BLaER1 treated with 17β-estradiol and CSF1 and Interleukin-3, amounts not matched to agents 10 nM and 100 nM (cell line): ENCODE data around the gene PKMYT1.

ENCODE experiments used
- H3K27ac ChIP-seq, 11 experiments: shearing (Covaris generic); formaldehyde crosslinking; 2 replicates each; pipeline ENCODE4 v1.8.1; 2022
- H3K27me3 ChIP-seq, 11 experiments: shearing (Covaris generic); formaldehyde crosslinking; 2 replicates each; pipeline ENCODE4 v1.8.1; 2022
- H3K36me3 ChIP-seq, 11 experiments: shearing (Covaris generic); formaldehyde crosslinking; 2 replicates each; pipeline ENCODE4 v1.8.1; 2022
- H3K4me1 ChIP-seq, 10 experiments: shearing (Covaris generic); formaldehyde crosslinking; 2 replicates each; pipeline ENCODE4 v1.8.1; 2022
- H3K4me2 ChIP-seq, 11 experiments: shearing (Covaris generic); formaldehyde crosslinking; 2 replicates each; pipeline ENCODE4 v1.8.1; 2022
- H3K4me3 ChIP-seq, 10 experiments: shearing (Covaris generic); formaldehyde crosslinking; 2 replicates each; pipeline ENCODE4 v1.8.1; 2022
- H3K9ac ChIP-seq, 11 experiments: shearing (Covaris generic); formaldehyde crosslinking; 2 replicates each; pipeline ENCODE4 v1.8.1; 2022
- H3K9me3 ChIP-seq, 11 experiments: shearing (Covaris generic); formaldehyde crosslinking; replicated peaks in 1 of 11; 2 replicates each; pipeline ENCODE4 v1.8.1; 2022
- H4K20me1 ChIP-seq, 11 experiments: shearing (Covaris generic); formaldehyde crosslinking; 2 replicates each; pipeline ENCODE4 v1.8.1; 2022
- Cebpa-rat ChIP-seq, 11 experiments: shearing (Covaris generic); IDR thresholded peaks; 2 replicates each; pipeline ENCODE4 v1.8.1; 2022

PKMYT1 gene

DNA sequence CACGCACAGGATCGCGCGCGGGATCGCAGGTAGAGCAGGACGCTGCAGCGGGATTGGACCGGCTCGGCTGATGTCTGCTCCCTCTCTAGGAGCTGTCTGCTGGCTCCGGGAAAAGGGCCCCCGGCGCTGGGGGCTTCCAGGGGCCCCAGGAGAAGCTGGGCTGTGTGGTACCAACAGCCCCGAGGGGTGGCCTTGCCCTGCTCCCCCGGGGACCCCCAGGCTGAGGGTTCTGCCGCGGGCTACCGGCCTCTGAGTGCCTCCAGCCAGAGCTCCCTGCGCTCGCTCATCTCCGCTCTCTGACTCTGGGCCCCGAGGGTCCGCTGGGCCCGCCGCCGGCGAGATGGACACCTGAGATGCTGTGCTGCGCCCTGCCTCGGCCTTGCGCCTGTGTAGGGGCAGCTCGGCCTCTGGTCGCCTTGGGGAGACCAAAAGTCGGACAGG is 12.5 kb downstream of the PKMYT1 start:
- no peaks in the 10 kb centered on the region for H3K9me3 ChIP-seq
- peaks cover 26 to 81% (median 54%) of the 10 kb centered on the region in 11 experiments for H4K20me1 ChIP-seq
- H3K9ac ChIP-seq: peak overlapping the region in 9 of 11 experiments; percentile 27 to 92 (median 86); a peak in 13 of 22 replicates
- H3K27me3 ChIP-seq: peaks cover 0 to 22% (median 11%) of the 10 kb centered on the region in 11 experiments; a peak in 14 of 22 replicates
- H3K4me3 ChIP-seq: peak overlapping the region in 2 of 10 experiments; percentile 86 to 98; a peak in 3 of 20 replicates
- peaks cover 0 to 21% (median 4%) of the 10 kb centered on the region in 11 experiments; a peak in 10 of 22 replicates for H3K36me3 ChIP-seq
- H3K4me2 ChIP-seq: peak overlapping the region; percentile 92 to 99 (median 96)
- peak overlapping the region in 10 of 11 experiments; percentile 0 to 75 (median 54); a peak in 17 of 22 replicates for H3K27ac ChIP-seq
- no peak for TF ChIP-seq Cebpa-rat (IDR thresholded peaks at IDR 0.05)
- H3K4me1 ChIP-seq: peaks cover 71 to 82% (median 78%) of the 10 kb centered on the region in 10 experiments

DNA sequence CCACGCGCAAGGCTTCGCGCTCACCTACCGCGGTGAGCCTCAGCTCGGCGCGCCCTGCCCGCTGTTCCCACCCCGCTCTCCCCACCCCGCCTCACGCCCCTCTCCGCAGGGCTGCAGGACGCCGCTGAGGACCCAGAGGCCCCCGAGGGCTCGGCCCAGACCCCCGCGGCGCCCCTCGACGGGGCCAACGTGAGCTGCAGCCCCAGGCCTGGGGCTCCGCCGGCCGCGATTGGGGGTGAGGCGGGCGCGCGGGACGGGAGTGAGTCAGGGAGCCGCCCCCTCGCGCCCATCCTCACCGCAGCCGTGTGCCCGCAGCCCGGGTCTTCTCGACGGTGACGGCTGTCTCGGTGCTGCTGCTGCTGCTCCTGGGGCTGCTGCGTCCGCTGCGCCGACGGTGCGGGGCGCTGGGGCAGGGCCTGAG is 13.0 kb downstream of the PKMYT1 start:
- Histone ChIP-seq H3K4me3 (no peak overlapping the region), H3K9me3 (no peaks in the 10 kb centered on the region), H3K36me3 (peaks cover 0 to 16% (median under 1%) of the 10 kb centered on the region in 11 experiments; a peak in 10 of 22 replicates), H3K27ac (no peak overlapping the region), H3K4me1 (peaks cover 71 to 82% (median 78%) of the 10 kb centered on the region in 10 experiments), H3K4me2 (peak overlapping the region in 9 of 11 experiments; percentile 92 to 99 (median 96); a peak in 11 of 22 replicates), H4K20me1 (peaks cover 20 to 81% (median 49%) of the 10 kb centered on the region in 11 experiments), H3K9ac (peak overlapping the region in 4 of 11 experiments; percentile 86 to 92 (median 90); a peak in 2 of 22 replicates), H3K27me3 (peaks cover 0 to 27% (median 16%) of the 10 kb centered on the region in 11 experiments; a peak in 14 of 22 replicates)
- TF ChIP-seq Cebpa-rat (IDR thresholded peaks at IDR 0.05): no peak

DNA sequence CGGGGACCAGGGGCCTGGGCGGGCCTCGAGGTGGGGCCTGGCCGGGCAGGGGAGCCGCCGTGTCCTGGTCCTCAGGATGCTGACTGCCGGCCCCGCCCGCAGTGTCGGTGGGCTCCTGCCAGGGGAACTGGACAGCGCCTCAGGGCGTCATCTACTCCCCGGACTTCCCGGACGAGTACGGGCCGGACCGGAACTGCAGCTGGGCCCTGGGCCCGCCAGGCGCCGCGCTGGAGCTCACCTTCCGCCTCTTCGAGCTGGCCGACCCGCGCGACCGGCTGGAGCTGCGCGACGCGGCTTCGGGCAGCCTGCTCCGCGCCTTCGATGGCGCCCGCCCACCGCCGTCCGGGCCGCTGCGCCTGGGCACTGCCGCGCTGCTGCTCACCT is 13.4 kb downstream of the PKMYT1 start:
- Histone ChIP-seq H3K36me3 (peaks cover 0 to 12% (median 0%) of the 10 kb centered on the region in 11 experiments; a peak in 9 of 22 replicates), H4K20me1 (peaks cover 16 to 81% (median 45%) of the 10 kb centered on the region in 11 experiments), H3K4me2 (no peak overlapping the region), H3K27ac (no peak overlapping the region), H3K9me3 (no peaks in the 10 kb centered on the region), H3K27me3 (peaks cover 0 to 31% (median 17%) of the 10 kb centered on the region in 11 experiments; a peak in 14 of 22 replicates), H3K9ac (no peak overlapping the region), H3K4me1 (peaks cover 68 to 82% (median 78%) of the 10 kb centered on the region in 10 experiments), H3K4me3 (no peak overlapping the region)
- TF ChIP-seq Cebpa-rat (IDR thresholded peaks at IDR 0.05): no peak

DNA sequence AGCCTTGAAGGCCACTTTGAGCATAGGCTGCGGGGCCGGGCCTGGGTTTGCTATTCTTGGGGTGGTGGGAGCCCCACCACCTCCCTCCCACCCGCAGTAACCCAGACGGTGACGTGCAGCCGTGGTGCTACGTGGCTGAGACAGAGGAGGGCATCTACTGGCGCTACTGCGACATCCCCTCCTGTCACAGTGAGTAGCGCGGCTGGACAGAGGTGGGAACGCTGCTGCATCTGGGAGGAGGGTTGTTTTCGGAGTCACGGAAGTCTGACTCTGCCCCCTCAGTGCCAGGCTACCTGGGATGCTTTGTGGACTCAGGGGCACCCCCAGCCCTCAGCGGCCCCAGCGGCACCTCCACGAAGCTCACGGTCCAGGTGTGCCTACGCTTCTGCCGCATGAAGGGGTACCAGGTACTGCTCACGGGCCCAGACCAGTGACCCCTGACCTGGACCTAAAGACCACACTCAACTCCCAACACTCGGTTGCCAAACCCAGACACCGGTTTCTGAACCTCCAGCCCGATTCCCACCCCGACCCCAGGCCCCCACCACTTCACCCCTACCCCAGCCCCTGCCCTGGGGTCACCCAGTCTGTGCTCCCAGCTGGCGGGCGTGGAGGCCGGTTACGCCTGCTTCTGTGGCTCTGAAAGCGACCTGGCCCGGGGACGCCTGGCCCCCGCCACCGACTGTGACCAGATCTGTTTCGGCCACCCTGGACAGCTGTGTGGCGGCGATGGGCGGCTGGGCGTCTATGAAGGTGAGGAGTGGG is 14.0 kb downstream of the PKMYT1 start:
- no peak overlapping the region for H3K27ac ChIP-seq
- H3K27me3 ChIP-seq: peaks cover 0 to 33% (median 17%) of the 10 kb centered on the region in 11 experiments; a peak in 14 of 22 replicates
- peak overlapping the region in 1 of 11 experiments; percentile 41; a peak in 1 of 22 replicates for H3K9ac ChIP-seq
- H3K4me3 ChIP-seq: no peak overlapping the region
- no peak for TF ChIP-seq Cebpa-rat (IDR thresholded peaks at IDR 0.05)
- H3K36me3 ChIP-seq: peaks cover 0 to 7% (median 0%) of the 10 kb centered on the region in 11 experiments; a peak in 4 of 22 replicates
- peaks cover 63 to 82% (median 76%) of the 10 kb centered on the region in 10 experiments for H3K4me1 ChIP-seq
- H4K20me1 ChIP-seq: peaks cover 10 to 78% (median 39%) of the 10 kb centered on the region in 11 experiments; a peak in 21 of 22 replicates
- H3K4me2 ChIP-seq: peak overlapping the region in 10 of 11 experiments; percentile 60 to 100 (median 99); a peak in 19 of 22 replicates
- H3K9me3 ChIP-seq: no peaks in the 10 kb centered on the region

- H3K4me1 ChIP-seq: peaks cover 52 to 84% (median 76%) of the 10 kb centered on the region in 10 experiments
- H3K36me3 ChIP-seq: peaks cover 0 to 7% (median 0%) of the 10 kb centered on the region in 11 experiments; a peak in 2 of 22 replicates
- H3K9ac ChIP-seq: peak overlapping the region in 10 of 11 experiments; percentile 43 to 78 (median 66); a peak in 18 of 22 replicates
- no peaks in the 10 kb centered on the region for H3K9me3 ChIP-seq
- peaks cover 0 to 66% (median 24%) of the 10 kb centered on the region in 11 experiments; a peak in 15 of 22 replicates for H4K20me1 ChIP-seq
- H3K4me3 ChIP-seq: peak overlapping the region; percentile 52 to 74 (median 66)
- peak overlapping the region in 8 of 11 experiments; percentile 10 to 58 (median 42); a peak in 12 of 22 replicates for H3K27ac ChIP-seq
- H3K4me2 ChIP-seq: peak overlapping the region; percentile 94 to 100 (median 99)
- peaks cover 0 to 33% (median 17%) of the 10 kb centered on the region in 11 experiments; a peak in 14 of 22 replicates for H3K27me3 ChIP-seq
- TF ChIP-seq Cebpa-rat (IDR thresholded peaks at IDR 0.05): no peak
These were observed 15.5 kb downstream of the PKMYT1 start for GRCh38 chr16:2964475-2965336.

DNA sequence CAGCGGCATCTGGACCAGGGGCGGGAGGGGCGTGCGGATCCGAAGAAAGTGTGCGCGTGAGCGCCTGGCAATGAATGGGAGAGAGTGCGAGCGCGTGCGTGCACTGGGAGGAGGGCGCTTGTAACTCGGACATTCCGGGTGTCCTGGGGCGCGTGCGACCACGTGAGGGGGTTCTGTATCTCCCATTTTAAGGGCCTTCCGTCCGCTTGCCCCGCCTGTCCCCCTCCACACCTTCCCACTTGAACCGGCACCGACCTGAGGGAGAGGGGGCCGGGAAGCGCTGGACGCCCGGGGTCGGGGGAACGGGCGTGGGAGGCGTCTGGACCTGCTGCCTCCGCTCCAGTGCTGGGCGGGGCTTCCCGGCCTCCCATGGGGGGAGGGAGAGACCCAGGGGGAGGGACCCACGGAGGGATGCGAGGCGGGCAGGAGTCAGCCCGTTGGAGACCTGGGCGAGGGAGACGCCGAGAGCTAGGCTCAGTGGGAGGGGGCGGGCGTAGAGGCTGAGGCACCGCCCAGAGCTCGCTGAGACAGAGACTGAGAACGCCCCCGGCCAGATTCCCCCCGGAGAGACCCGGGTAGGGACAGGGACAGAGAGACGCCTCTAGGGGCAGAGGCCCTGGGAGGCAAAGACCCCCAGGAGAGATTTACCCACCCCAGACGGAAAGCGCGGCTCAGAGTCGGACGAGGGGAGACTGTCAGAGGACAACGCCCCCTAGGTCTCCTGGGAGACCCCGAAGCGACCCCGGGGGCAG is 16.3 kb downstream of the PKMYT1 start, which contains the start of gene KREMEN2:
KREMEN2 (plus strand) TSS at position 553 of the 752 bp plus-strand sequence. CDS start 246 bp downstream, outside the sequence.
- no peak for TF ChIP-seq Cebpa-rat (IDR thresholded peaks at IDR 0.05)
- Histone ChIP-seq H3K36me3 (peaks cover 0 to 7% (median 0%) of the 10 kb centered on the region in 11 experiments; a peak in 2 of 22 replicates), H3K4me1 (peaks cover 52 to 92% (median 82%) of the 10 kb centered on the region in 10 experiments), H4K20me1 (peaks cover 0 to 65% (median 24%) of the 10 kb centered on the region in 11 experiments; a peak in 15 of 22 replicates), H3K9me3 (no peaks in the 10 kb centered on the region), H3K4me3 (peak within 1 kb of the TSS; percentile 52 to 74 (median 66)), H3K27me3 (peaks cover 0 to 33% (median 17%) of the 10 kb centered on the region in 11 experiments; a peak in 14 of 22 replicates), H3K9ac (peak within 1 kb of the TSS; percentile 43 to 78 (median 66); a peak in 20 of 22 replicates), H3K4me2 (peak within 1 kb of the TSS; percentile 94 to 100 (median 99)), H3K27ac (peak within 1 kb of the TSS in 8 of 11 experiments; percentile 10 to 58 (median 42); a peak in 12 of 22 replicates)

GRCh38 chr16:2963074-2963722 is 17.0 kb downstream of the PKMYT1 start:
- Histone ChIP-seq H3K27me3 (peaks cover 0 to 33% (median 17%) of the 10 kb centered on the region in 11 experiments; a peak in 14 of 22 replicates), H3K9ac (peak overlapping the region; percentile 43 to 78 (median 66); a peak in 18 of 22 replicates), H3K4me3 (peak overlapping the region; percentile 52 to 74 (median 66)), H3K36me3 (peaks cover 0 to 7% (median 0%) of the 10 kb centered on the region in 11 experiments; a peak in 2 of 22 replicates), H4K20me1 (peaks cover 0 to 58% (median 24%) of the 10 kb centered on the region in 11 experiments; a peak in 15 of 22 replicates), H3K27ac (peak overlapping the region in 5 of 11 experiments; percentile 29 to 58 (median 54); a peak in 7 of 22 replicates), H3K4me2 (peak overlapping the region; percentile 94 to 100 (median 99)), H3K9me3 (no peaks in the 10 kb centered on the region), H3K4me1 (peaks cover 47 to 86% (median 75%) of the 10 kb centered on the region in 10 experiments)
- no peak for TF ChIP-seq Cebpa-rat (IDR thresholded peaks at IDR 0.05)
